GM19452 (cell line): ENCODE measurements around the gene LYPD1.

Experiments used
- ATAC-seq: cut with Tn5 transposase; IDR thresholded peaks from one replicate; pipeline ENCODE4 v1.9.1; 2021; ENCODE audit not compliant: unreplicated experiment

LYPD1 gene

DNA sequence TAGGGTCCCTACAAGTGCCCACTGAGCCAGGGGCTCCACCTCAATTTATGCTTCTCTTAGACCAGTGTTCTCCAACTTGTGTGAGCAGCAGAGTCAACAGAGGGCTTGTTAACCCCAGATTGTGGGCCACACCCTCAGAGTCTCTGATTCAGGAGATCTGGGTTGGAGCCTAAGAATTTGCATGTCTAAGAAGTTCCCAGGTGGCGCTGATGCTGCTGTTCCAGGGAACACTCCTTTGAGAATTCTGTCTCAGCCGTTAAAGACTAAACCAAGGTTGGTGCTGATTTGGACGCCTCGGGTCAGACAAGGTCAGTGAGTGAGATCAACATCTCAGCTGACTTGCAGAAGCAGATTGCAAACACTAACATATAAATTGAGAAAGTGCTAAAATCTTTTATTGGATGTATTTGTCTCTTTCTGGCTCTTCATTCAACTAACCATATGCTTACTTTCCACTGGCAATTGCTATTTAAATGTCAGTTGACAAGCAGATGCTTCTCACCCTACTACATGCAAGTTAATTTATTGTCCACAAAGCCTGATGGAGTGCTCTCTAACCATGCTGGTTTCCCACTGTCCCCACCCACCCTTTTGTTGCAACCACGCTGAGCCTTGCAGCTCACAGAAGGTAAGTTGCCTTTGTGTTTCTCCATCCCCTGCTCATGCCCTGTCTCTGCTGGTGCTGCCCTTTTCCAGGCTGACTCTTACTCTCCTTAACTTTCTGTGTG is 31.5 kb downstream of the LYPD1 start:
- no peak for ATAC-seq

GRCh38 chr2:132636346-132636745 is 33.7 kb downstream of the LYPD1 start:
- ATAC-seq = no peak

DNA sequence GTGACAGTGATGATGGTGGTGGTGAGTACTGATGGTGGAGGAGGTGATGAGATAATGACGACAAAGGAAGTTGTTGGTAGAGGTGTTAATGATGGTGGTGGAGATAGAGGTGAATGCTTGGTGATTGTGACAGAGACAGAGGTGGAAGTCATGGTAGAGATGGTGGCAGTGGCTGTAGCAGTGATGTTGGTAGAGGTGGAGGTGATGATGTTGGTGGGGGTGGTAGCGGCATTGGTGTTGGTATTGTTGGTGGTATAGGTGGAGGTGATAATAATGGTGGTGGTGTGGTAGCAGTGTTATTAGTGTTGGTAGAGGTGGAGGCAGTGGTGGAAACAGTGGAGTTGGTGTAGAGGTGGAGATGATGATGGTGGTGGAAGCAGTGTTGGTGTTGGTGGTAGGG is 36.4 kb downstream of the LYPD1 start:
- ATAC-seq = no peak

DNA sequence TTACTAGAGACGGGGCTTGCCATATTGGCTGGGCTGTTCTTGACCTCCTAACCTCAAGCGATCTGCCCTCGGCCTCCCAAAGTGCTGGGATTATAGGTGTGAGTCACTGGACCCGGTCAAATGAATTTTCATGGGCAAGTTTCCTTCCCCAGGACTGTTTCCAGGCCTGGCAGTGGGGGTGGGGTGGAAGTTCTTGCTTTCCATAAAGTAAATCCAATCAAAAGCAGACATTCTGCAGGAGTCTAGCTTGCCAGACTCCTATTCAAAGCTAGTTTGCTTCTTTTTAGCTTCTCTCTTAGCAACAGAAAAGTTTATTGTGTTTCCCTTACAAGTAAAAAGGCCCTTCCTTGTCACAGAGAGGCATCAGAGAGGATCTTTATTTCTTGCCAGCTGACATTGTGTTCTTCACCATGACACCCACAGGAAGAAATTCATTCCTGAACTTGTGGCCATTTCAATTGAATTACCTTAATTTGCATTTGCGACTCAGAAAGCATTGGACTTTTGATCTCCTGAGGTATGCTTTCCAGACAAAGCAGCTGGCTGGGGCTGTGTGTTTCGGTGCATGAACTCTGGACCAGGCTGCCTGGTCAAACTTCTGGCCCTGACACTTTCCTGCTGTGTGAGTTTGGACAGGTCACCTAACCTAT is 37.9 kb downstream of the LYPD1 start:
- ATAC-seq = no peak

- no peak for ATAC-seq
These were observed 42.5 kb downstream of the LYPD1 start for GRCh38 chr2:132627536-132627935.

DNA sequence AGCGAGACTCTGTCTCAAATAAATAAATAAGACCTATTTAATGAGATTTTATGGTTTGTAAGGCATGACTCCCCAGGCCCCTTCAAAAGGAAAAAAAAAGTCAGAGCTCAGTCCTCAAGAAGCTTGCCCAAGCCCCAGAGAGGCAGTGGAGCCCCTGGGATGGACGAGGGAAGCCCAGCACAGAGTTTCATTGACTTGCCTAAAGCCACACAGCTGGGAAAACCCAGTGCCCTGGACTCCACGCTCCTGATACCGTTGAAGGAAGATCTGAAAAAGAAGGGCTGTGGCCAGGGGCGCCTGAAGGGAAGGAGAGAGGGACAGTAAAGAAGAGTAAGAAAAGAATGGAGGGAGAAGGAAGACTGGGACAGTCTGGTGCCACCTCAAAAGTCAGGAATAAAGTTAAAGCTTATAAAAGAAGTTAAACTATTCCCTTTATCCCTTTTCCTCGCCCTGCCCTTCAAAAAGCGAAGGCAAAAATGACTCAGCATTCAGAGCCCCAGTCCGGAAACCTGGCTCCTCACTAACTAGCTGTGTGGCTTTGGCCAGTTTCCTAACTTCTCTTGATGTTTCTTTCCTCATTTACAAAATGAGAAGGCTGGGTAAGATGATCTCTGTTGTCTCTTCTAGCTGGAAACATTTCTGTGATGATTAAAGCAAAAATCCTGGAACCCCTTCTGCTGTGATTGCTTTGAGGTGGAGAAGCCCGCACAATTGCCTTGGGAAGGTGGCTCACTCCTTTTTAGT is 46.7 kb downstream of the LYPD1 start:
- ATAC-seq = no peak

DNA sequence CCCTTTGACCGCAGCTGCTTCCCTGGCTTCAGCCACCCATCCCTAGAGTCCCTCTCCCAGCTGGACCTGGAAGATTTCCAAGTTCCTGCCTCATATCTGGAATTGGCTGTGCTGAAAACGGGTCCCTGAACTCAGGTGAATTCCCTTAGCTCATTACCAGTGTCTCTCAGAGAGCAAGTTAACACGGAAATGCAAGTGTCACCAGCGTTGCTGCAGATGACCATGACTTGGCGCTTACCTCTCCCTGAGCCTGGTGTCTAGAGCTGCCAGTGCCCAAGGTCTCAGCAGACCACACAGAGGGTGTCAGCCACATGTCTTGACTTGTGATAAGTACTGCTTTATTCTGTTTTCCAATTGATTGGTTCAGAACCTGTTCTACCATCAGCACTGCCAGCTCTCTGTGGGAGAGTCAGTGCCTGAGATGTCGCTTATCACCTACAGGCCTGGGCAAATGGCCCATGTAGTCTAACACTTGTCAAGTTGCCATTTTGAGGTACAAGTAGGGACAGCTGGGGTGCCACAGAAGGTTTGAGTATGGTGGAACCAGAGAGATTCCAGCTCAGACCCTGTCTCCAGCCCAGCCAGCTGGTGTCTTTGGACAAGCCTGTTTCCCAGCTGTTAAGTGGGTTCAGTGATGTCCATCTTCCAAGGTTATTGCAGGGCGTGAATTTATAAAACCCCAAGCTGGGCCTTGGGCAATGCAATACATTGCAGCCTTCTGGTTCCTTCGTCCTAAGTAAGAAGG is 48.7 kb downstream of the LYPD1 start:
- ATAC-seq = no peak

DNA sequence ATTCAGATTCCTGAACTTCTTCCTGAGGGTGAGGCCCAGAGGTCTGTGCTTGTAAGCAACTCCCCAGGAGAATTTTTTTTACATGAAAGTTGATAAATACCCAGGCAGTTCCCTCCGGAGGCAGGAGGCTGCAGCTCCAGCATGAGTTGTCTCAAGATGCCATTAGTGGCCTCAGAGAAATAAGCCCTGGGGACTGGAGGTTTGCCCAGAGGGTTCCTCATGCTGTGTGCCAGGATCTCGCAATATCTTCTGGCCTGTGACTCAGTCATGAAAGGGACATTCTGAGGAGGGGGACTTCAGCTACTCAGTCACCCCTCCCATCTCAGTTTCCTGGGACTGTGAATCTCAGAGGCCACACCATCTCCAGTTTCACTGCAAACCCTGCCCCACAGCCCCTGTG is 49.9 kb downstream of the LYPD1 start:
- ATAC-seq = no peak

- ATAC-seq = no peak
These were observed 51.3 kb downstream of the LYPD1 start for GRCh38 chr2:132618734-132619133.

DNA sequence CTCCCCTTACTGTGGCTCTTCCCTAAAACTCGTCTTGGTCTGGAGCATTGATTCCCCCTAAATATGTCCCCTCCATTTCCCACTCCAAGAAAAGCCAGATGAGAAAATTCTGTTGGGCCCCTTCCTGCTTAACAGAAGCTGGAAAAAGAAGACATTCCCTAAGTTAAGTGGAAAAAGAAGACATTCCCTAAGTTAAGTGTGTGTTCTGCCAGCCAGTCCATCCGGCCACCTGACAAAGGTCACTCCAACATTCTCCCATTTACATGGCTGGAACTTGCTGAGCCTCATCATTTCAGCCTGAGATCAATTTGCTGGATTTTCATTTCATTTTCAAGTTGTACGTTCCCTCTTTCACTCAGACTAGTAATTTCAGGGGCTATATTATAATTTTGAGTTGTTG is 52.0 kb downstream of the LYPD1 start:
- no peak for ATAC-seq

DNA sequence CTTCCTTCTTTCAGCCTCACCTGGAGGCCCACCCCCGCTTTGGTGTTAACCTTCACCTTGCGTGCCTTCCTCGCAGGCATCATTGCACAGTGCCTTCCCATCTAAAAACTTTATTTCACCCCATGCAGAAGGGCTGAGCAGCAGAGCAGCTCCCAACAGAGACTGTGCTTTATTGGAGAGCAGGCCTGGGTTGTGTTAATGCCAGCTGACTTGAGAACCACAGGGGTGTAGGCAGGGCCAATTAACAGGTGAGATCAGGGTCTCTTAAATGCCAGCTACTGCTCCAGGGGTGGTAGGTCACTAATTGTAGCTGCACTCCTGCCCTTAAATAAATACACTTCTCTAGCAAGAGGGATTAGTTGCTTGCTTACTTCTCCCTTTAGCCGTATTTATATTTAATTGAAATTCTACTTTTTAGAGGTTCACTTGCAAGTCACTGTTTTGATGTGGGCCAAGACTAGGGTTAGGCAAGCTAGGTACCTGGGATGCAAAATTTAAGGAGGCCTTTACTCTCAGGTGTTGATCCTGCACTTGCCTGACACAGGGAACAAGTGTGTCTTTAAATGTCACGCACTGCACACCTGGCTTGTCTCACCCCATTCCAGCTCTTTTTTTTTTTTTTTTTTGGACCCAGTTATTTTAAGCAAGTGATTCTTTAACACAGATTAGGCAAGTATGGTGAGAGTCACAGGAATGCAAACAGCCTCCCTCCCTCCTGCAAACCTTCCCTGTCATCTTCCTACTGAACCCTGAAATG is 54.5 kb downstream of the LYPD1 start:
- no peak for ATAC-seq

DNA sequence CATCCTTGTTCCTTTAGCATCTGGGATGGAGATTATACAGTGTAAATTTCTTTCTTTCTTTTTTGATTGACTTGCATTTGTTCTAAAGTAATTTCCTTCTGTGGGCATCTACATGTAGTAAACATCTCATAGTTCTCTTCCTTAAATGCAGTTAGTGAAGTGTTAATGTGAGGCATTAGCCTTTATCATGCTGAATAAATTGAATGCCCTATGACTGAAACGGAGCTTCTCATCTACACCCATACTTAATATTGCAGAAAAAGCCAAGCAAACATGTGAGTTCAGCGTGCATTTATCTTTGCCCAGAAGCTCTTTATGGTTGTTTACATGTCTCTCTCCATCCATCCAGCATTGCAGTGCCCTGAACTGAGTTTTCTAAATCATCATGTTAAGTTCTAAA is 58.3 kb downstream of the LYPD1 start:
- ATAC-seq = no peak

DNA sequence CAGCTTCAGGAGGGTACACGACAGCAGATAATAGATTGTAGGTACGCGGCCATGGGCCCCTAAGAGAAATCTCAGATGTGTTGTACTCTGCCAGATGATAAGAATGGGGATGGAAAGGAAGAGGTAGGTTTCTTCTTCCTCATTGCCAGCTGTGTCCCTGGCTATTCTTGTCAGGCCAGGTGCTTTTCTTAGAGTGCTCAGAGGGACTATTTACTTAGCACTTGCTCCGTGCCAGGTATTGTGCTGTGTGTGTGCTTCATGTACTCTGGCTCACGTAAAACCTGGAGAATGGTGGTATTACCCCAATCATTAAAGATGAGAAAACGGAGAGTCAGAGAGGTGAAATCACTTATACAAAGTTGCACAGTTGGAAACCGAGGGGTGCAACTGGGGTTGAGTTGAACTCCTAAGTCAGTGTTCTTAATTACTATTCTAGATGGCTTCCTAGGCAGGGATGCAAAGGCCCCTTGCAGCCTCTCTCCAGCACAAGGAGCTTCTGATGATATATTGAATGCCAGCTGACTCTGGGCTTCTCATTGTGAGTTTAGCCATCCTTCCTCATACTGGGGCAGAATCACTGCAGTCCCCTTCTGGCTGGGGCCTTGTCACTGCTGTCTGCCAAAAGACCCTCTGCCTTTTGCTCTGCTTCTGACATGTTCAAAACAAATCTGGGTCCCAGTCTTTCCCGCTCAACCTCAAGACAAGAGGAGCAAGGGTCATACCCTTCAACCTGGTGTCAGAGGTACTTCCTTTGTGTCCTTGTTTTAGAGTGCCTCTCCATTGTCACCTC is 60.7 kb downstream of the LYPD1 start:
- no peak for ATAC-seq

GRCh38 chr2:132608311-132608710 is 61.7 kb downstream of the LYPD1 start:
- no peak for ATAC-seq

- ATAC-seq = no peak
These were observed 62.4 kb downstream of the LYPD1 start for GRCh38 chr2:132607426-132608090.

- ATAC-seq = no peak
These were observed 63.4 kb downstream of the LYPD1 start for GRCh38 chr2:132606649-132607048.

- no peak for ATAC-seq
These were observed 64.5 kb downstream of the LYPD1 start for GRCh38 chr2:132605236-132606180.

GRCh38 chr2:132604561-132604960 is 65.4 kb downstream of the LYPD1 start:
- no peak for ATAC-seq
